ENCODE measurements around the gene DYNLT2B.
A peak's percentile ranks its signal among the peaks of the same experiment; 100 is the strongest.
"Not testable (repeated sequence)": the region's sequence is repeated elsewhere in the genome, so short reads cannot be mapped to it uniquely, and the experiment has no call there.

The DYNLT2B gene

DNA sequence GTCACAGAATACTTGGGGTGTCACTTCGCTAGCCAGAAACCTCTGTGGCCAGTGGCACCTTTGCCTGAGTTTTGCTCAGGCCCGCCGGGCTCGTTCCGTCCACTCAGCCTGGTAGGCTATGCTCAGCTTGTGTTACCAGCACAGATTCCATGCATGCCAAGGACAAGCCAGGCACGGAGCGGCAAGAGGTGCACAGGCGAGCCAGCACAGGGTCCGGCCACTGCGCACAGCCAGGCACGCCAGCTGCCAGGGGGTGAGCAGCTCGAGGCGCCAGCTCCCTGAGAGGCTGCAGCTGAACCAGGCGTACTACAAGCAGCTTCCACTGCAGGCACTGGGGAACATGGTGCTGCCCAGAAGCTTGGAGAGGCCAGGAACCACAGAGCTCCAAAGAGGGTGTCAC, 45.2 kb downstream of the DYNLT2B start:
- Histone ChIP-seq H3K36me3 (ENCODE audit: control insufficient read depth, insufficient read depth, low read length) (peaks cover 21% of the 10 kb centered on the region), H3K27ac (ENCODE audit: low read depth, low read length) (no peak overlapping the region), H3K27me3 (ENCODE audit: control insufficient read depth, insufficient read depth, low read length) (no peaks in the 10 kb centered on the region), H3K9me3 (ENCODE audit: control insufficient read depth, insufficient read depth, low read length) (peaks cover 9% of the 10 kb centered on the region; the same call in 1 of the 2 replicates), H3K4me1 (ENCODE audit: control insufficient read depth, insufficient read depth, low read length) (peaks cover 4% of the 10 kb centered on the region; the same call in 1 of the 2 replicates), H3K9ac (ENCODE audit: low read depth, low read length) (no peak overlapping the region), H3K4me3 (ENCODE audit: low read depth, low read length) (no peak overlapping the region)

DNA sequence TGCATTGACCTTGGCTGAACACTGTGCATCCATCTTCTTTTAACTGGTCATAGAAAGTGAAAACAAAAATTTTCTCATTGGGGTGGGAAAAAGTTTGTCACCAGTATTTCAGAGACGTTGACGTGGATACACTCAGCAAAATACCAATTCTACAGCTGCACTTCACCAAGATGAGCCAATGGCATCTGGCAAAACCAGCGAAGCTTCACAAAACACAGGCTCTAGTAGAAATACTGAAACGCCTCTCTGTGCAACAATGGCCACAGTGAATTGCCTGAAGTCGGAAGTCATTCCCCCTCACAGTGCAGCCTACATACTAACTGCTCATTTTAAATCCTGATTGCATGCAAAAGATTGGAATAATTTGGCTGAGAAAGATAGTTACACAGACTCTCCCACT, 47.5 kb downstream of the DYNLT2B start:
- H3K27me3 ChIP-seq (ENCODE audit: control insufficient read depth, insufficient read depth, low read length): no peaks in the 10 kb centered on the region
- no peak overlapping the region for H3K4me3 ChIP-seq (ENCODE audit: low read depth, low read length)
- H3K9me3 ChIP-seq (ENCODE audit: control insufficient read depth, insufficient read depth, low read length): peaks cover 9% of the 10 kb centered on the region; the same call in 1 of the 2 replicates
- peaks cover 29% of the 10 kb centered on the region for H3K36me3 ChIP-seq (ENCODE audit: control insufficient read depth, insufficient read depth, low read length)
- H3K27ac ChIP-seq (ENCODE audit: low read depth, low read length): no peak overlapping the region
- H3K9ac ChIP-seq (ENCODE audit: low read depth, low read length): no peak overlapping the region; the same call in 1 of the 2 replicates
- H3K4me1 ChIP-seq (ENCODE audit: control insufficient read depth, insufficient read depth, low read length): peaks cover 5% of the 10 kb centered on the region; the same call in 1 of the 2 replicates

DNA sequence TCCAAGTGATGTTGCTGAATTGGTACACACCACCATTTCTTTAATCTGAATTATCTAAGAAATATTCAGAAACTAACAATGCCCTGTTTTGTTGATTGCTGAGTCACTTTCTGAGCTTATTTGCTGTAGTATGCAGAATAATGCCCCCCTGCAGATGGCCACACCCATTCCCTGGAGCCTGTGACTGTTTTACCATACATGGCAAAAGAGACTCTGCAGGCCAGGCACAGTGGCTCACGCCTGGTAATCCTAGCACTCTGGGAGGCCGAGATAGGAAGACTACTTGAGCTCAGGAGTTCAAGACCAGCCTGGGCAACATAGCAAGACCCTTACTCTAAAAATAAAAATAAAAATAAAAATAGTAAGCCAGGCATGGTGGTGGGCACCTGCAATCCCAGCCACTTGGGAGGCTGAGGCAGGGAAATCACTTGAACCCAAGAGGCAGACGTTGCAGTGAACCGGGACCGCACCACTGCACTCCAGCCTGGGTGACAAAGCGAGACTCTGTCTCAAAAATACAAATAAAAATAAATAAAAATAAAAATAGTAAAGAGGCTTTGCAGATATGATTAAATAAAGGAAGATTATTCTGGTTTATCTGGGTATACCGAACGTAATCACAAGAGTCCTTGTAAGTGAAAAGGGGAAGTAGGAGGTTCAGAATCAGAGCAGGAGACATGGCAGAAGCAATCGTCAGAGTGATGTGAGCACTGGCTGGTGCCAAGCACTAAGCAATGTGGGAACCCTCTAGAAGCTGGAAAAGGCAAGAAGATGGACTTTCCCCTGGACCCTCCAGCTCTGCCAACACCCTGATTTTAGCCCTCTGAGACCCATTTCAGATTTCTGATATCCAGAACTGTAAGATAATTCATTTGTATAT, 49.5 kb downstream of the DYNLT2B start:
- Histone ChIP-seq H3K9ac (ENCODE audit: low read depth, low read length) (0 out of 2 replicates have a peak overlapping the region, but pooled peaks have one; percentile 22), H3K27me3 (ENCODE audit: control insufficient read depth, insufficient read depth, low read length) (no peaks in the 10 kb centered on the region)

GRCh38 chr3:196263819-196264218, 54.2 kb downstream of the DYNLT2B start:
- H3K36me3 ChIP-seq (ENCODE audit: control insufficient read depth, insufficient read depth, low read length): peaks cover 17% of the 10 kb centered on the region
- no peak overlapping the region for H3K27ac ChIP-seq (ENCODE audit: low read depth, low read length)
- H3K27me3 ChIP-seq (ENCODE audit: control insufficient read depth, insufficient read depth, low read length): no peaks in the 10 kb centered on the region
- H3K4me1 ChIP-seq (ENCODE audit: control insufficient read depth, insufficient read depth, low read length): peaks cover 20% of the 10 kb centered on the region
- no peak overlapping the region for H3K4me3 ChIP-seq (ENCODE audit: low read depth, low read length)
- H3K9me3 ChIP-seq (ENCODE audit: control insufficient read depth, insufficient read depth, low read length): no peaks in the 10 kb centered on the region
- H3K9ac ChIP-seq (ENCODE audit: low read depth, low read length): no peak overlapping the region

More for the DNA sequence above, 49.5 kb downstream of the DYNLT2B start:
- Histone ChIP-seq H3K27ac (ENCODE audit: low read depth, low read length) (peak overlapping the region; percentile 75), H3K4me1 (ENCODE audit: control insufficient read depth, insufficient read depth, low read length) (peaks cover 5% of the 10 kb centered on the region; the same call in 1 of the 2 replicates), H3K4me3 (ENCODE audit: low read depth, low read length) (no peak overlapping the region), H3K36me3 (ENCODE audit: control insufficient read depth, insufficient read depth, low read length) (peaks cover 28% of the 10 kb centered on the region), H3K9me3 (ENCODE audit: control insufficient read depth, insufficient read depth, low read length) (0 out of 2 replicates have a peak, but pooled peaks cover 5% of the 10 kb centered on the region)

DNA sequence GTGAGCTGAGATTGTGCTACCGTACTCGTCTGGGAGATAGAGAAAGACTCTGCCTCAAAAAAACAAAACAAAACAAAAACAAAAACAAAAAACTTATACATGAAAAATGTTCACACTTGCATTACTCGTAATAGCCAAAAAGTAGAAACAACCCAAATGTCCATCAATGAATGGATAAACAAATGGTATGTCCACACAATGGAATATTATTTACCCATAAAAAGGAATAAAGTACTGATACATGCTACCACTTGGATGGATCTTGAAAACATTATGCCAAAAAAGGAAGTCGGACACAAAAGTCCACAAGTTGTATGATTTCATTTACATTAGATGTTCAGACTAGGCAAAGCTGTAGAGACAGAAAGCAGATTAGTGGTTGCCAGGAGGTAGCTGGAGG, 57.3 kb downstream of the DYNLT2B start:
- Histone ChIP-seq H3K27me3 (ENCODE audit: control insufficient read depth, insufficient read depth, low read length) (no peaks in the 10 kb centered on the region), H3K9me3 (ENCODE audit: control insufficient read depth, insufficient read depth, low read length) (no peaks in the 10 kb centered on the region), H3K4me3 (ENCODE audit: low read depth, low read length) (no peak overlapping the region), H3K9ac (ENCODE audit: low read depth, low read length) (no peak overlapping the region), H3K4me1 (ENCODE audit: control insufficient read depth, insufficient read depth, low read length) (peaks cover 14% of the 10 kb centered on the region), H3K27ac (ENCODE audit: low read depth, low read length) (no peak overlapping the region), H3K36me3 (ENCODE audit: control insufficient read depth, insufficient read depth, low read length) (peaks cover 14% of the 10 kb centered on the region)

DNA sequence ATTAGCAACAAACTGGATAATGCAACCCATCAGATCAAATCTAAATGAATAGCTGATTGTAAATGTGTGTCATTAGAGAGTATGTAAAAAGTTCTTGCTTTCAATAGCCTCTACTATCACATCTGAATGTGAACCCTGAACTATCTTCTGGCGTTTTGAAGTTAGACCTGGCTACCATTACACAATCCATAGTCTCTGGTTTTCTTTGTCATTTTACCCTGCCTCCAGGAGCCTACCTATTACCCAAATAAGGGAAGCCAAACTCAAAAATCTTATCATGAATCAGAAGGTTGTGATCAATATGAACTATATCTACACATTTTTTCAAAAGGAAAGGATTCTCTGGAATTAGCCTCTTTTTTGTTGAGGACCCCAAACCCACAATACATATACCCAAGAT, 62.3 kb downstream of the DYNLT2B start:
- Histone ChIP-seq H3K9ac (ENCODE audit: low read depth, low read length) (no peak overlapping the region), H3K27me3 (ENCODE audit: control insufficient read depth, insufficient read depth, low read length) (no peaks in the 10 kb centered on the region), H3K36me3 (ENCODE audit: control insufficient read depth, insufficient read depth, low read length) (peaks cover 19% of the 10 kb centered on the region), H3K4me1 (ENCODE audit: control insufficient read depth, insufficient read depth, low read length) (no peaks in the 10 kb centered on the region), H3K9me3 (ENCODE audit: control insufficient read depth, insufficient read depth, low read length) (no peaks in the 10 kb centered on the region), H3K27ac (ENCODE audit: low read depth, low read length) (no peak overlapping the region), H3K4me3 (ENCODE audit: low read depth, low read length) (no peak overlapping the region)

GRCh38 chr3:196254376-196255283, 63.4 kb downstream of the DYNLT2B start:
- Histone ChIP-seq H3K9me3 (ENCODE audit: control insufficient read depth, insufficient read depth, low read length) (no peaks in the 10 kb centered on the region), H3K4me3 (ENCODE audit: low read depth, low read length) (no peak overlapping the region), H3K27me3 (ENCODE audit: control insufficient read depth, insufficient read depth, low read length) (no peaks in the 10 kb centered on the region), H3K27ac (ENCODE audit: low read depth, low read length) (no peak overlapping the region), H3K4me1 (ENCODE audit: control insufficient read depth, insufficient read depth, low read length) (no peaks in the 10 kb centered on the region), H3K36me3 (ENCODE audit: control insufficient read depth, insufficient read depth, low read length) (peaks cover 18% of the 10 kb centered on the region), H3K9ac (ENCODE audit: low read depth, low read length) (no peak overlapping the region)

DNA sequence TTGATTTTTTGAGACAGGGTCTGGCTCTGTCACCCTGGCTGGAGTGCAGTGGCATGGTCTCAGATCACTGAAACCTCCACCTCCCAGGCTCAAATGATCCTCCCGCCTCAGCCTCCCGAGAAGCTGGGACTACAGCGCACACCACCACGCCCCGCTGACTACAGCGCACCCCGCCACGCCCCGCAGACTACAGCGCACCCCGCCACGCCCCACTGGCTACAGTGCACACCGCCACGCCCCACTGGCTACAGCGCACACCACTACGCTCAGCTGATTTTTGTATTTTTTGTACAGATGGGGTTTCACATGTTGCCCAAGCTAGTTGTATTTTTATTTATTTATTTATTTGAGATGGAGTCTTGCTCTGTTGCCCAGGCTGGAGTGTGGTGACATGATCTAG, 66.1 kb downstream of the DYNLT2B start:
- Histone ChIP-seq H3K9me3 (ENCODE audit: control insufficient read depth, insufficient read depth, low read length) (no peaks in the 10 kb centered on the region), H3K27ac (ENCODE audit: low read depth, low read length) (no peak overlapping the region), H3K4me3 (ENCODE audit: low read depth, low read length) (no peak overlapping the region), H3K36me3 (ENCODE audit: control insufficient read depth, insufficient read depth, low read length) (peaks cover 28% of the 10 kb centered on the region), H3K4me1 (ENCODE audit: control insufficient read depth, insufficient read depth, low read length) (no peaks in the 10 kb centered on the region), H3K27me3 (ENCODE audit: control insufficient read depth, insufficient read depth, low read length) (no peaks in the 10 kb centered on the region), H3K9ac (ENCODE audit: low read depth, low read length) (no peak overlapping the region)

DNA sequence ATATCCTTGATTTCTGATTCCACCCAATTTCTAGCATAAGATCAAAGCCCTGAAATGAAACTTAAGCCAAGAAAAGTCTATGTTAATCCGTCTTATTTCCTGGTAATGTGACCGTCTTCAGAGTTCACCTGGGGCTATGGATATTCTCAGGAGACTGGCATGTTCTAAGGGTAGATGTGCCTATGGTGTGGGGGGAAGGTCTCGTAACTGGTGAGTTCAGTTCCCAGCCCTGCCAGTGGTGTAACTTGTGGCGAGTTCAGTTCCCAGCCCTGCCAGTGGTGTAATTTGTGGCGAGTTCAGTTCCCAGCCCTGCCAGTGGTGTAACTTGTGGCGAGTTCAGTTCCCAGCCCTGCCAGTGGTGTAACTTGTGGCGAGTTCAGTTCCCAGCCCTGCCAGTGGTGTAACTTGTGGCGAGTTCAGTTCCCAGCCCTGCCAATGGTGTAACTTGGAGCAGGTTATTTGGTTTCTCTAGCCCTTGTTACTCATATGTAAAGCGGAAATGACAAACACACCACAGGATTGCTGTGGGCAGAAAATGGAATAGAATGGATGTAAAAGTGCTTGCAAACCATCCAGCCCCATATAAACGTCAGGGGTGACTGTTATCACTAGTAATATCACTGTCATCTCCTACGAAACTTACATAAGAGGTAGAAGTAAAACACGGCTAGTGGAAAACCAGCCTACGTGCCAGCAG, 71.3 kb downstream of the DYNLT2B start:
- no peaks in the 10 kb centered on the region for H3K4me1 ChIP-seq (ENCODE audit: control insufficient read depth, insufficient read depth, low read length)
- H3K9ac ChIP-seq (ENCODE audit: low read depth, low read length): no peak overlapping the region
- H3K27ac ChIP-seq (ENCODE audit: low read depth, low read length): no peak overlapping the region
- no peaks in the 10 kb centered on the region for H3K9me3 ChIP-seq (ENCODE audit: control insufficient read depth, insufficient read depth, low read length)
- H3K27me3 ChIP-seq (ENCODE audit: control insufficient read depth, insufficient read depth, low read length): no peaks in the 10 kb centered on the region
- no peak overlapping the region for H3K4me3 ChIP-seq (ENCODE audit: low read depth, low read length)
- H3K36me3 ChIP-seq (ENCODE audit: control insufficient read depth, insufficient read depth, low read length): peaks cover 27% of the 10 kb centered on the region

DNA sequence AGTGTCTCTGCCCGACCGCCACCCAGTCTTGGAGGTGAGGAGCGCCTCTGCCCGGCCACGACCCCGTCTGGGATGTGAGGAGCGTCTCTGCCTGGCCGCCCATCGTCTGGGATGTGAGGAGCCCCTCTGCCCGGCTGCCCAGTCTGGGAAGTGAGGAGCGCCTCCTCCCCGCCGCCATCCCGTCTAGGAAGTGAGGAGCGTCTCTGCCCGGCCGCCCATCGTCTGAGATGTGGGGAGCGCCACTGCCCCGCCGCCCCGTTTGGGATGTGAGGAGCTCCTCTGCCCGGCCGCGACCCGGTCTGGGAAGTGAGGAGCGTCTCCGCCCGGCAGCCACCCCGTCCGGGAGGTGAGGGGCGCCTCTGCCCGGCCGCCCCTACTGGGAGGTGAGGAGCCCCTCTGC, 73.9 kb downstream of the DYNLT2B start:
- not testable (repeated sequence) for H3K9ac ChIP-seq (ENCODE audit: low read depth, low read length); H3K4me3 ChIP-seq (ENCODE audit: low read depth, low read length); H3K27me3 ChIP-seq (ENCODE audit: control insufficient read depth, insufficient read depth, low read length); H3K9me3 ChIP-seq (ENCODE audit: control insufficient read depth, insufficient read depth, low read length); H3K4me1 ChIP-seq (ENCODE audit: control insufficient read depth, insufficient read depth, low read length); H3K27ac ChIP-seq (ENCODE audit: low read depth, low read length)
- peaks cover 43% of the 10 kb centered on the region for H3K36me3 ChIP-seq (ENCODE audit: control insufficient read depth, insufficient read depth, low read length)

Measured in HUES48 (cell line).